Measurements from ENCODE around the gene ADAMTSL1. TPM values are rescaled to one million over a fixed set of nuclear protein-coding genes. Genes with fewer than 3 reads are reported as not detected.

Gene ADAMTSL1
- total RNA-seq, 1 donor from 2014 or later, result 12.6 TPM

GRCh38 chr9:18496256-18497000, 22.5 kb downstream of the ADAMTSL1 start:
- H3K79me2 ChIP-seq (ENCODE audit: insufficient read depth, low read length), result peaks cover 93% of the 10 kb centered on the region
- H3K4me1 ChIP-seq (ENCODE audit: insufficient read depth, low read length), result peaks cover 46% of the 10 kb centered on the region
- no peak overlapping the region for H3K27ac ChIP-seq (ENCODE audit: low read depth, low read length)
- no peaks in the 10 kb centered on the region for H3K9me3 ChIP-seq (ENCODE audit: insufficient read depth, low read depth, low read length)
- no peak overlapping the region for H3K4me2 ChIP-seq (ENCODE audit: low read length)
- DNase-seq (ENCODE audit: low read depth), result no peak
- H3K36me3 ChIP-seq (ENCODE audit: insufficient read depth, low read length), result no peaks in the 10 kb centered on the region
- no peaks in the 10 kb centered on the region for H3K36me3 Mint-ChIP-seq (ENCODE audit: low read depth, unreplicated experiment)
- no peak overlapping the region for H3K4me3 ChIP-seq (ENCODE audit: insufficient read depth, low read depth, low read length)
- H3K4me1 Mint-ChIP-seq (ENCODE audit: low read depth, unreplicated experiment), result peaks cover 27% of the 10 kb centered on the region
- no peak overlapping the region for H3K27ac Mint-ChIP-seq (ENCODE audit: unreplicated experiment)
- H4K20me1 ChIP-seq (ENCODE audit: insufficient read depth, low read length), result no peaks in the 10 kb centered on the region
- H2AFZ ChIP-seq (ENCODE audit: low read depth, low read length), result no peak overlapping the region
- H3K9ac ChIP-seq (ENCODE audit: low read length), result no peak overlapping the region
- TF ChIP-seq CTCF (IDR thresholded peaks at IDR 0.05; ENCODE audit: insufficient read depth, low read depth, low read length), result no peak
- no peak for TF ChIP-seq EZH2 (IDR thresholded peaks at IDR 0.05; ENCODE audit: insufficient read depth, low read length)
- H3K27me3 Mint-ChIP-seq (ENCODE audit: low read depth, unreplicated experiment), result no peaks in the 10 kb centered on the region
- H3K27me3 ChIP-seq (ENCODE audit: insufficient read depth, low read length), result no peaks in the 10 kb centered on the region
- H3K4me3 Mint-ChIP-seq (ENCODE audit: unreplicated experiment), result no peak overlapping the region
- peak; percentile 66 for FAIRE-seq
- H3K9me3 Mint-ChIP-seq (ENCODE audit: unreplicated experiment), result no peaks in the 10 kb centered on the region

GRCh38 chr9:18499062-18499461, 25.1 kb downstream of the ADAMTSL1 start:
- Histone ChIP-seq H3K4me3 (ENCODE audit: insufficient read depth, low read depth, low read length) (no peak overlapping the region), H3K79me2 (ENCODE audit: insufficient read depth, low read length) (peaks cover 99% of the 10 kb centered on the region), H2AFZ (ENCODE audit: low read depth, low read length) (no peak overlapping the region), H3K36me3 (ENCODE audit: insufficient read depth, low read length) (no peaks in the 10 kb centered on the region), H3K9ac (ENCODE audit: low read length) (no peak overlapping the region), H3K27me3 (ENCODE audit: insufficient read depth, low read length) (no peaks in the 10 kb centered on the region), H3K4me1 (ENCODE audit: insufficient read depth, low read length) (peaks cover 20% of the 10 kb centered on the region), H4K20me1 (ENCODE audit: insufficient read depth, low read length) (peaks cover 5% of the 10 kb centered on the region), H3K9me3 (ENCODE audit: insufficient read depth, low read depth, low read length) (no peaks in the 10 kb centered on the region), H3K4me2 (ENCODE audit: low read length) (no peak overlapping the region), H3K27ac (ENCODE audit: low read depth, low read length) (no peak overlapping the region)
- no peak overlapping the region for H3K27ac Mint-ChIP-seq (ENCODE audit: unreplicated experiment)
- FAIRE-seq (no peak), DNase-seq (ENCODE audit: low read depth) (no peak)
- H3K36me3 Mint-ChIP-seq (ENCODE audit: low read depth, unreplicated experiment), result no peaks in the 10 kb centered on the region
- H3K27me3 Mint-ChIP-seq (ENCODE audit: low read depth, unreplicated experiment), result no peaks in the 10 kb centered on the region
- H3K9me3 Mint-ChIP-seq (ENCODE audit: unreplicated experiment), result no peaks in the 10 kb centered on the region
- H3K4me3 Mint-ChIP-seq (ENCODE audit: unreplicated experiment), result no peak overlapping the region
- TF ChIP-seq EZH2 (IDR thresholded peaks at IDR 0.05; ENCODE audit: insufficient read depth, low read length) (no peak), CTCF (IDR thresholded peaks at IDR 0.05; ENCODE audit: insufficient read depth, low read depth, low read length) (no peak)
- peaks cover 13% of the 10 kb centered on the region for H3K4me1 Mint-ChIP-seq (ENCODE audit: low read depth, unreplicated experiment)

- H3K27me3 ChIP-seq (ENCODE audit: insufficient read depth, low read length), result no peaks in the 10 kb centered on the region
- no peak overlapping the region for H3K9ac ChIP-seq (ENCODE audit: low read length)
- H3K4me3 ChIP-seq (ENCODE audit: insufficient read depth, low read depth, low read length), result no peak overlapping the region
- no peak overlapping the region for H2AFZ ChIP-seq (ENCODE audit: low read depth, low read length)
- TF ChIP-seq CTCF (IDR thresholded peaks at IDR 0.05; ENCODE audit: insufficient read depth, low read depth, low read length), result no peak
- no peak for TF ChIP-seq EZH2 (IDR thresholded peaks at IDR 0.05; ENCODE audit: insufficient read depth, low read length)
- Mint-ChIP-seq H3K36me3 (ENCODE audit: low read depth, unreplicated experiment) (no peaks in the 10 kb centered on the region), H3K4me3 (ENCODE audit: unreplicated experiment) (no peak overlapping the region), H3K27me3 (ENCODE audit: low read depth, unreplicated experiment) (no peaks in the 10 kb centered on the region), H3K9me3 (ENCODE audit: unreplicated experiment) (no peaks in the 10 kb centered on the region), H3K27ac (ENCODE audit: unreplicated experiment) (no peak overlapping the region), H3K4me1 (ENCODE audit: low read depth, unreplicated experiment) (peaks cover 5% of the 10 kb centered on the region)
- DNase-seq (ENCODE audit: low read depth) (peak; percentile 78), FAIRE-seq (no peak)
- H3K36me3 ChIP-seq (ENCODE audit: insufficient read depth, low read length), result no peaks in the 10 kb centered on the region
- no peak overlapping the region for H3K27ac ChIP-seq (ENCODE audit: low read depth, low read length)
- peaks cover 99% of the 10 kb centered on the region for H3K79me2 ChIP-seq (ENCODE audit: insufficient read depth, low read length)
- H3K9me3 ChIP-seq (ENCODE audit: insufficient read depth, low read depth, low read length), result no peaks in the 10 kb centered on the region
- H3K4me2 ChIP-seq (ENCODE audit: low read length), result no peak overlapping the region
- H4K20me1 ChIP-seq (ENCODE audit: insufficient read depth, low read length), result peaks cover 5% of the 10 kb centered on the region
- H3K4me1 ChIP-seq (ENCODE audit: insufficient read depth, low read length), result peaks cover 11% of the 10 kb centered on the region
Measured at GRCh38 chr9:18499980-18500379, 26.0 kb downstream of the ADAMTSL1 start.

All from astrocyte (in vitro differentiated cells and primary cell).